CD1c-positive myeloid dendritic cell (primary cell): ENCODE data around the gene DHX16.

ENCODE experiments used
- DNase-seq: peaks from one replicate; pipeline ENCODE4 v3.0.0-alpha.2; 2016; ENCODE audit errors: extremely low spot score

The DHX16 gene

GRCh38 chr6:30640481-30640880 is 32.3 kb downstream of the DHX16 start:
- no peak for DNase-seq

- no peak for DNase-seq
Measured at GRCh38 chr6:30635834-30636233, 37.0 kb downstream of the DHX16 start.

GRCh38 chr6:30626484-30627366 is 46.1 kb downstream of the DHX16 start, which contains the start of gene ATAT1:
TSS of gene ATAT1 (plus strand) at chr6:30626874.
- DNase-seq: peak; percentile 90

GRCh38 chr6:30625511-30625910 is 47.3 kb downstream of the DHX16 start:
- no peak for DNase-seq

- no peak for DNase-seq
Measured at GRCh38 chr6:30619561-30619960, 53.2 kb downstream of the DHX16 start.

GRCh38 chr6:30618270-30618797 is 54.5 kb downstream of the DHX16 start:
- DNase-seq: no peak

GRCh38 chr6:30617565-30618269 is 55.1 kb downstream of the DHX16 start, which contains the start of gene MRPS18B:
TSS of gene MRPS18B (plus strand) at chr6:30617840. CDS start at chr6:30617866, 26 bp downstream.
- peak; percentile 98 for DNase-seq

GRCh38 chr6:30616811-30617564 is 55.8 kb downstream of the DHX16 start, which contains the start of gene PPP1R10:
TSS of gene PPP1R10 (minus strand) at chr6:30617243. CDS start at chr6:30609944, 7,299 bp downstream.
- peak; percentile 100 for DNase-seq

GRCh38 chr6:30615958-30616810 is 56.6 kb downstream of the DHX16 start:
- peak; percentile 41 for DNase-seq

GRCh38 chr6:30615219-30615957 is 57.4 kb downstream of the DHX16 start:
- peak; percentile 48 for DNase-seq

- peak; percentile 97 for DNase-seq
Measured at GRCh38 chr6:30614843-30615218, 58.0 kb downstream of the DHX16 start.

- DNase-seq: no peak
Measured at GRCh38 chr6:30614044-30614842, 58.6 kb downstream of the DHX16 start.

GRCh38 chr6:30613251-30614043 is 59.4 kb downstream of the DHX16 start:
- DNase-seq: no peak

GRCh38 chr6:30612687-30613248 is 60.0 kb downstream of the DHX16 start:
- DNase-seq: no peak

- no peak for DNase-seq
Measured at GRCh38 chr6:30612213-30612612, 60.6 kb downstream of the DHX16 start.

- DNase-seq: no peak
Measured at GRCh38 chr6:30611856-30612194, 61.0 kb downstream of the DHX16 start.

GRCh38 chr6:30611150-30611855 is 61.5 kb downstream of the DHX16 start:
- DNase-seq: no peak

- no peak for DNase-seq
Measured at GRCh38 chr6:30610065-30610464, 62.7 kb downstream of the DHX16 start.
